ENCODE results near the gene ZFP28.

ZFP28 gene

GRCh38 chr19:56538761-56539263 is at the start of gene ZFP28:
Gene ZFP28, plus strand, starts transcription at chr19:56538948. Its CDS starts 71 bp downstream, at chr19:56539019.
- peak in 1 of 3 experiments; percentile 49 for DNase-seq (ENCODE audit: low read depth in 3 of 3)

- no peak for DNase-seq (ENCODE audit: low read depth in 3 of 3)
These were observed 47.3 kb upstream of the ZFP28 start for GRCh38 chr19:56491399-56491798.

GRCh38 chr19:56504581-56504980 is 34.2 kb upstream of the ZFP28 start:
- no peak for DNase-seq (ENCODE audit: low read depth in 3 of 3)

DNA sequence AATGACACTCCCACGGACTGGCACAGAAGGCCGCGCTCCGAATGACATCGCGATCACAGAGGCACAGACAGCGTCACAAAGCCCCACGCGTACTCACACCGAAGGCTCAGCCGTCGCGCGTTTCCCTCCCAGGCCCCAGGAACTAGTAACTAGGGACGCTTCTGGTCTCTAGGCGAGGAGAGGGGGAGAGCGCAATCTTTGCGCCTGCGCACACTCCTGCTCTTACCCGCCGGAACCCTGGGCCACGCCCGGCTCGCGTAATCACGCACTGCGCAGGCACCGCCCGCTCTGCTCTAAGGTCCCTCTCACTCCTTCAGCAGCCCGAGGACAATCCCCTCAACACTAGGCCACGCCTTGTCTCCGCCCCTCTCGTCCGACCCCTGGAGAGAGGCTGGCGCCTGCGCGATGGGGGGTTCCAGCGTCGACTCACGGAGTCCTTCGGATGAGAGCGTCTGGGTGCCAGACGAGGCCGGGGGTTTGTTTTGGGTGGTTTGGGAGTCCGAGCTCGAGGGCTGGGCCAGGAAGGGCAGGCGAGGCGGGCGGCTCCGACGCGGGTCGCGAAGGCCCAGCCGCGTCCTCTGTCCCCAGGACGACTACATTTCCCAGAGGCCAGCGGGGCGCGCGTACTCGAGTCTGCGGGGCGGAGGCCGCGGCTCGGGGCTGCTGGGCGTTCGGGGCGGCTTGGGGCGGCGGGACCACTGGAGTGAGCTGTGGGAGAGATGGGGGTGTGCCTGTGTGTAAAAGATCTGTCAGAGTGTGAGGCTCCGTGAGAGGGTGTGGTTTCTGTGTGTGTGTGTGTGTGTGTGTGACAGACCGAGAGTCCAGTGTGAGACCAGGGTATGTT is 31.1 kb upstream of the ZFP28 start, which contains the start of gene ZNF471:
TSS of gene ZNF471 (plus strand) at position 410 of the 844 bp plus-strand sequence. CDS start 3,717 bp downstream, outside the sequence.
- peak; percentile 57 to 74 (median 62) for DNase-seq (ENCODE audit: low read depth in 3 of 3)

DNA sequence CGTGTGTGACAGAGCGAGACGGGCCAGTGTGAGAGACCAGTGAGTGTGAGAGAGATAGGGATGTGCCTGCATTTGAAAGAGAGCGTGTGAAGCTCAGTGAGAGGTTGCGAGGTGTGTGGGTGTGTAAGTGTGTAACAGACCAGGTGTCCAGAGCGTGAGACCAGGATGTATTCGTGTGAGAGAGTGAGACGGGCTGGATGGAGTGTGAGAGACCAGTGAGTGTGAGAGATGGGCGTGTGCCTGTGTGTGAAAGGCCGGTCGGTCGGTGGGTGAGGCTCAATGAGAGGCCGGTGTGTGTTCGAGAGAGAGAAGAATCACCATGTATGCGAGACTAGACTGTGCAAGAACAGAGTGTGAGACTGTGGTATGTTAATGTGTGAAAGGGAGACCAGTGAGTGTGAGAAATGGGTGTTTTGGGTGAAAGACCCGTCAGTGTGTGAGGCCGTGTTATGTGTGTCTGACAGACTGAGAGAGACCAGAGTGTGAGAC is 30.4 kb upstream of the ZFP28 start:
- DNase-seq (ENCODE audit: low read depth in 3 of 3) = peak in 1 of 3 experiments; percentile 1

DNA sequence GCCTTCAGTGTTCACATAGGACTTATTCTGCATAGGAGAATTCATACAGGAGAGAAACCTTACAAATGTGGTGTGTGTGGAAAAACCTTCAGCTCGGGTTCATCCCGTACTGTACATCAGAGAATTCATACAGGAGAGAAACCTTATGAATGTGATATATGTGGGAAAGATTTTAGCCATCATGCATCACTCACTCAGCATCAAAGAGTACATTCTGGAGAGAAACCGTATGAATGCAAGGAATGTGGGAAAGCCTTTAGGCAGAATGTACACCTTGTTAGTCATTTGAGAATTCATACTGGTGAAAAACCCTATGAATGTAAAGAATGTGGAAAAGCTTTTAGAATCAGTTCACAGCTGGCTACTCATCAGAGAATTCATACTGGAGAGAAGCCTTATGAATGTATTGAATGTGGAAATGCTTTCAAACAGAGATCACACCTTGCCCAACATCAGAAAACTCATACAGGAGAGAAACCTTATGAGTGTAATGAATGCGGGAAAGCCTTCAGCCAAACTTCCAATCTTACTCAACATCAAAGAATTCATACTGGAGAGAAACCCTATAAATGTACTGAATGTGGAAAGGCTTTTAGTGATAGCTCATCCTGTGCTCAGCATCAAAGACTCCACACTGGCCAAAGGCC is 13.4 kb upstream of the ZFP28 start:
- no peak for DNase-seq (ENCODE audit: low read depth in 3 of 3)

GRCh38 chr19:56537442-56537841 is 1.3 kb upstream of the ZFP28 start:
- no peak for DNase-seq (ENCODE audit: low read depth in 3 of 3)

- peak; percentile 84 to 85 (median 85) for DNase-seq (ENCODE audit: low read depth in 3 of 3)
These were observed 441 bp upstream of the ZFP28 start for GRCh38 chr19:56538254-56538760.

- DNase-seq (ENCODE audit: low read depth in 3 of 3) = no peak
These were observed 5.0 kb downstream of the ZFP28 start for GRCh38 chr19:56543776-56544175.

DNA sequence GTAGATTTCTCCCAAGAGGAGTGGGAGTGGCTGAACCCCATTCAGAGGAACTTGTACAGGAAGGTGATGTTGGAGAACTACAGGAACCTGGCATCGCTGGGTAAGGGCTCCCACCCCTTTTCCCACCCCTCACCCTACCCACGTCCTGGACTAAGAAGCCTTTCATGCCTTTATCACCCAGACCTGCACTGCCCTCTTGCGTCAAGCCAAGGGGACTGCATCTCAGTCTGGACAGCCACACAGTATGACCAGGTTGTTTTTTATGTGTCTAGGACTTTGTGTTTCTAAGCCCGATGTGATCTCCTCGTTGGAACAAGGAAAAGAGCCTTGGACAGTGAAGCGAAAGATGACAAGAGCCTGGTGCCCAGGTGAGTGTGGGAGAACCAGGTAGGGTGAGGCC is 8.8 kb downstream of the ZFP28 start:
- DNase-seq (ENCODE audit: low read depth in 3 of 3) = no peak

- DNase-seq (ENCODE audit: low read depth in 3 of 3) = no peak
These were observed 15.6 kb downstream of the ZFP28 start for GRCh38 chr19:56554272-56554869.

DNA sequence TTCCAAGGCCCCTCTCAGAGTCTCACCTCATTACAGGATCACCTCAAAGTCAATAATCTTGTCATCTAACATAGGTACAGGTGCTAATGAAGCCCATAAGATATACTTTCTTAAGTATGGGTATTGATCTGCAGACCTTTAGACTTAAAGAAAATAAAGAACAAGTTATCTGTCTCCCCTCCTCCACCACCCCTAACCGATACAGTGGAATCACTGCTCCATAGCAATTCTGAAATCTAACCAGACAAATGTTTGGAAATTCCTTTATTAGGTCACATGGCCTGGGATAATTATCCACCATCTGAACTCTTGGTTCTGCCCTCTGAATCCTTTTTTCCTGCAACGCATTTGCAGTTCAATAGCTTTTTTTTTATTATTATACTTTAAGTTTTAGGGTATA is 24.0 kb downstream of the ZFP28 start:
- DNase-seq (ENCODE audit: low read depth in 3 of 3) = no peak

DNA sequence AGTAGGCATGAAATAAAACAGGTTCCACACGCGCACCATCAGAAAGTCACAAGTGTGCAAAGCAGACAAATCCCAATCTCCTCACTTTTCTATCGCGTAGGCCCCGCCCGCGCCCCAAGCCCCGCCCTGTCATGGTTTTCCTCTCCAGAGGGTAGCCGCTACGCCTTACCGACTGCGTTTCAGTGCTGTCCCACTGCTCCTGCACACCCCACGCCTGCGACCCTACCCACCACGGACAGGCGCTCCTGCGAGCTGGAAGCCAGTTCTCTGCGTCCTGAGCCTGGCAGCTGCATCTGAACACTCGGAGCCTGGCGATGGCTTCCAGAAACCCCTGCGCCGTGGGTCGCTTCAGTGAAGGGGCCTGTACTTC is 28.1 kb downstream of the ZFP28 start:
- peak; percentile 4 to 26 (median 15) for DNase-seq (ENCODE audit: low read depth in 3 of 3)

DNA sequence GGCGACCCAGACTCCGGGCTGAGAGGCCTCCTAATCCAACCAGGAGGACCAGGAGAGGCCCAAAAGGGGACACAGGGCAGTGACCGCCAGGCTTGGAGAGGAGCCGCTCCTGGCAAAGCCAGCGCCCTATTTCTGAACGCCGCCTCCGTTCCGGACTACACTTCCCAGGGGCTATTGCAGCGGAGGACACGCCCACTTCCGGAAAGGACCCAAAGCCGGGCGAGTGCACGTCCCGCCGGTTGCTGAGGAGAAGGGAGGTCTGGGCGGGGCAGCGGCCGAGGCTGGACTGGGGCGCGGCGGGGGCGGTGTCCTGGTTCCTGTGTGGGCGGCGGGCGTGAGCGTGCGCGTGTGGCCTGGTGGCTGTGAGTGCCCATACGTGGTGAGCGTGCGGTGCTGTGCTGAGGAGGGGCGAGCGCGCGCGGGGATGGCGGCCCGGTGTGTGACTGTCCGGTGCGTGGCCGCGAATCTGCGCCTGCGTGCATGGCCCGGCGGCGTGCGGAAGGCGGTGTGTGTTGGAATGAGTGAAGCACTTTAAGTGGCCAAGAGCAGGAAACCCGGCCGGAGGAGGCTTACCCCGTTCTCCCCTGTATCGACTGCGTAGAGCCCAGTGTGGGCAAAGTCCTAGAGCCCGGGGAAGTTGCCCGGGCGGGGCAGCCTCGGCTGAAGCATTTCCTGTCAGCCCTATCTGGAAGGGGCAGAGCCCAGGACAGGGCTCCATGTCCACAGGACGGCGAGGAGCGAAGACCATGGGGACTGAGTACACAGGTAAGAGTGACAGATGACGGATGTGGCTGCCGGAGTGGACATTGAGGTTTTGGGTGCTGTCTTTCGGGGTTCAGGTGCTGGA is 28.7 kb downstream of the ZFP28 start, which contains the start of gene ZNF470:
TSS of gene ZNF470 (plus strand) at position 195 of the 847 bp plus-strand sequence. CDS start 2,844 bp downstream, outside the sequence.
- DNase-seq (ENCODE audit: low read depth in 3 of 3) = peak; percentile 67 to 78 (median 78)

GRCh38 chr19:56572589-56572988 is 33.8 kb downstream of the ZFP28 start:
- DNase-seq (ENCODE audit: low read depth in 3 of 3) = no peak

DNA sequence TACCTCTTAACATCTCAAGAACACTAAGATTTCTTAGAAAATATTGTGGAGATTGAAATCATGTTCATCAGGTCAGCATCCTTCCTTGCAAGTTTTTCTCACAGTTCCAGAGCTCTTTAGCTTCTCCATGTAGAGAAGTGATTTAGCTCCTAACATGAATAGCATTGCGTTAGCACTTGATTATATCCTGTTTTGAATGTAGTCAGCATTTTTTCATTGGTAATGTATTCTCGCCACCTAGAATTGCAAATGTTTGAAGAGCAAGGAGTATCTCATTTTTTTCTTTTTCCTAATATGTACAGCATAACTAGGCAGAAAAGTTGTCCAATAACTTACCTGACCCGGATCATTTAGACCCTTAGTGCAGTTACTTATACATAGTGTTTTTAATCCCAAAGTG is 35.2 kb downstream of the ZFP28 start:
- DNase-seq (ENCODE audit: low read depth in 3 of 3) = no peak

- no peak for DNase-seq (ENCODE audit: low read depth in 3 of 3)
These were observed 39.2 kb downstream of the ZFP28 start for GRCh38 chr19:56577719-56578602.

GRCh38 chr19:56594446-56594782 is 55.7 kb downstream of the ZFP28 start:
- DNase-seq (ENCODE audit: low read depth in 3 of 3) = no peak

DNA sequence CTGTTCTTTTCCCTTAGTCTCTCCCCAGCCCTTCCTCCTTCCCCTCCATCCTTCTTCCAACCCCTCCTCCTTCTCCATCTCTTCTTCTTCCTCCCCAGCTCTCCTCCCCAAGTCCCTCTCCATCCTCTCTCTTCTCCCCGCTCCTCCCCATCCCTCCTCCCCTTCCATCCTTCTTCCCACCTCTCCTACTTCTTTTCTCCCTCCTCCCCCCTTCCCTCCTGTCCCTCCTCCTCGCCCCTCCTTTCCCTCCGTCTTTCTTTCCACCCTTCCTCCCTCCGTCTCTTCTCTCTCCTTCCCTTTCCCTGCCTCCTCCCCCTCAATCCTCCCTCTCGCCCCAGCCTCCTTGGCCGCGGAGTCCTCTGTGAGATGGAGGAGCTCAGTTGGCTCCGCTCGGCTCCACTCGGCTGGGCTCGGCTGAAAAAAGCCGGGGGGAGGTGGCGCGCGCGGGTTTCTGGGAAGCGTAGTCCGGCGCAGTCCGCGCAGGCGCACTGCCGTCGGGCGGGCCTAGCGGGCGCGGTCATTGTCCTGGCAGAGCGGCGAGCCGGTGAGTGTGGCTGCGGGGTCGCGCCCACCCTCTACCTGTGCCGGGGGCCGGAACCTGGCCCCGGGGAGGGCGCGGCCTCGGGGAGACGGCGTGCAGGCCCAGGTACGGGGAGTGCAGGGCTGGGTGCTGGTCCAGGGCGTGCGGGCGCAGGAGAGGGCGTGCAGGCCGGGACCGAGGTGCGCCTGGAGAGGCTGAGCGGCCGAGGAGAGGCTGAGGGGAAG is 56.2 kb downstream of the ZFP28 start, which contains the start of gene ZNF71:
TSS of gene ZNF71 (plus strand) at position 520 of the 765 bp plus-strand sequence. CDS start 6,257 bp downstream, outside the sequence.
- peak; percentile 77 to 79 (median 78) for DNase-seq (ENCODE audit: low read depth in 3 of 3)
